NCI-H774 (cell line): ENCODE measurements around the gene PPP4R3A.
"Not testable (repeated sequence)": the region's sequence is repeated elsewhere in the genome, so short reads cannot be mapped to it uniquely, and the experiment has no call there.

Source experiments
- DNase-seq: peaks from one replicate; lab custom pipeline; 2025; lab: John Stamatoyannopoulos, UW

Gene PPP4R3A

DNA sequence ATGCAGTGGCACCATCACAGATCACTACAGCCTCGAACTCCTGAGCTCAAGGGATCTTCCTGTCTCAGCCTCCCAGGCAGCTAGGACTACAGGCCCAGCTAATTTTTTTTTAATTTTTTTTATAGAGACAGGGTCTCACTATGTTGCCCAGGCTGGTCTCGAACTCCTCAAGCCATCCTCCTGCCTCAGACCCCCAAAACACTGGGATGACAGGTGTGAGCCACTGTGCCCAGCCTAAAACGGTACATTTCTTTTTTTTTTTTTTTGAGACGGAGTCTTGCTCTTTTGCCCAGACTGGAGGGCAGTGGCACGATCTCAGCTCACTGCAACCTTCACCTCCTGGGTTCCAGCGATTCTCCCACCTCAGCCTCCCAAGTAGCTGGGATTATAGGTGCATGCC, 100.9 kb downstream of the PPP4R3A start:
- DNase-seq = not testable (repeated sequence)
